GM19193 (cell line): ENCODE measurements around the gene ARHGEF7.

Experiments
- POLR2A ChIP-seq: IDR thresholded peaks from 4 replicates; pipeline ENCODE4 v1.6.1; 2011; ENCODE audit not compliant: insufficient read depth, insufficient read length; ENCODE audit errors: extremely low read depth

The ARHGEF7 gene

DNA sequence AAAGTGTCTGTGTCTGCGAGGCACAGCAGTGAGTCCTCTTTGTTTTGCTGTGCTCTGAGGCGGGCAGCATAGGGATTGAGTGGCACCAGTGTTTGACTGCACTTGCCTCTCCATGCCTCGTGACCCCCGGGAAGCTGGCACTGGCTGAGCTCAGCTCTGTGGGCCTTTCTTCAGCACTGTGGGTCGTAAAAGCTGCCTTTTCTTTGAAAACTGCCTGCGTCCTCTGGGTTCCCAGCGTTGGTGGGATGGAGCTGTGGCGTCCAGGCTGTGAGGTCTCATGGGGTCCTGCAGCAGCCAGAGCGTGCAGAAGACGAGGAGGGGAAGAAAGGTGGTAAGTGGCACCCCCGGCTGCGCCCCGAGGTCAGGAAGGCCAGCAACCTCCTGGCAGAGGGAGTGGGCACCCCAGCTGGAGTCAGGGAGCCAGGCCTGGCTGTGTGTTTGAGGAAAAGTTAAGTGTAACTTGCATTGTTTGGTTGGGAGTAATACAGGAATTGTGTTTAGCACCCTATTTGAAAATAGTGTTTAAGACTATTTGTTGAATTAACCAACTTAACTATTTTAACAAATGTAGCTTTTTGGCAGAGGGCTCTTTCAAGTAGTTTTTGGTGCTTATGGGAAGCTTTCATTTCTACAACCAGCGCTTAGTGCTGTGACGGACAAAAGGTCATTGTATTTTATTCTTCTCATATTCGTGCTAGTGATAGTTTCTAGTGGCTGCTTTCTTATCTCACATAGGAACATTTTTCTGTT is 126.1 kb downstream of the ARHGEF7 start:
- TF ChIP-seq POLR2A = no peak

DNA sequence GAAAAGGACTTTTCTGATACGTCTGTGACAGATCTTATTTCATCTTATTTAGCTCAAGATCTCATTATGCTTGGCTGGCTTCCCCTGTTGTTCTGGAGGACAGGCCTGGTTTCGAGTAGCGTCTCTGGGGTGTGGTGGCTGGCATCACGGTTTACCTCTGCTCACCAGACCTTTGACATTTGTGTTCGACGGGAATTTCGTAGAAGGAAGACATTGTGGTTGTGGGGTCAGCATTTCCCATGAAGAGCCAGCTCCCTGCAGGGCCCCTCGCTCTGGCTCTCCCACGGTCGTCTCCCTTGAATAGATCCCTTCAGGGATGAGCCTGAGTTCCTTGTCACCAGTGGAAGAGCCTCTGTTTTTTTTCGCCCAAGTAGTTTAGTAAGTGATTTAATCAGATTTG is 126.8 kb downstream of the ARHGEF7 start:
- no peak for TF ChIP-seq POLR2A

- no peak for TF ChIP-seq POLR2A
Observed at GRCh38 chr13:111242585-111242984, 127.5 kb downstream of the ARHGEF7 start.

DNA sequence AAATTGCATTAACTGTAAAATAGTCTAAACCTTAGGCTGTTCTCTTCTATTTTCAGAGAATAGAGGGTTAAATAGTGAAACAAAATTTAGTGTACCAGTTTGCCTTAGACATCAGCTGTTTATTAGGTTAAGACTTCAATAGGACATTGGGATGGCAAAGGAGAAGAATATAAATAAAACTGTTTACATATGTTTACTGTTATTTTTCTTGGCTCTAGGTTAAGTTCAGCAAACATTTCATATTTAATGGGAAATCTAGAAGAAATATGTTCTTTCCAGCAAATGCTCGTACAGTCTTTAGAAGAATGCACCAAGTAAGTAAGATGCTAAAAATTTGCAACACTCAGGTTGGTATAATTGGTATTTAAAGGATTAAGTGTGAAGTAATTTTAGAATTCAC is 128.9 kb downstream of the ARHGEF7 start:
- TF ChIP-seq POLR2A = no peak

GRCh38 chr13:111245576-111246384 is 130.7 kb downstream of the ARHGEF7 start:
- no peak for TF ChIP-seq POLR2A

DNA sequence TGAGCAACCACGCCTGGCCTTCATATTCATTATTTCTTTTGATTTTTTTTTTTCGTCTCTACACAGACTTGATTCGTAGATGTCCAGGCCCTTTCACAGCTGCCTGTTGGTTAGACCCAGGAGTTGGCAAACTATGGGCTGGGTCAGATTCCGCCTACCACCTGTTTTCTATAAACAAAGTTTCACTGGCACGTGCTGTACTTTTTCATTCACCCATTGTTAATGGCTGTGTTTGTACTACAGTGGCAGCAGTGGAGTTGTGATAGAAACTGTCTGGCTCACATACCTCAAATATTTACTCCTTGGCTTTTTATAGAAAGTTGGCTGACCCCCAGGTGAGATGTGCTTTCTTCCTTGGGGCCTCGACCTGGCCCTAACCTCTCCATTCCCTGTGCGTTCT is 132.4 kb downstream of the ARHGEF7 start:
- TF ChIP-seq POLR2A = no peak

DNA sequence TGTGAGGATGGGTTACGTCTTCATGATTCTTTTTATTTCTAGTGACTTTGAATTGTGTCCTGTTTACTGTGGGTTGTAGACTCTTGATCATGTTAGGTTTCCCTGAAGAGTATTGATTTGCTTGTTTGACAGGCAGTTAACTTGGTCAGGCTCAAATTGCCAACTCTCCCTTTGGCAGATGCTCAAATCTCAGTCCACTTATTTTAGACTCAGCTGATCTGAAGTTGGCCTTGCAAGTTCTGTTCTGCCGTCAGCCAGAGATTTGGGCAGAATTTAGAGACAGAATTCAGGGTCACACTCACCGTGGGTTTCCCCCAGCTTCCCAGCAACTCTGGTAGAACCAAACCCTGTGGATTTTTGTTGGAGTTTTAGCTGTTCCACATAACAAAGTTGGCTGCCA is 133.7 kb downstream of the ARHGEF7 start:
- TF ChIP-seq POLR2A = no peak

DNA sequence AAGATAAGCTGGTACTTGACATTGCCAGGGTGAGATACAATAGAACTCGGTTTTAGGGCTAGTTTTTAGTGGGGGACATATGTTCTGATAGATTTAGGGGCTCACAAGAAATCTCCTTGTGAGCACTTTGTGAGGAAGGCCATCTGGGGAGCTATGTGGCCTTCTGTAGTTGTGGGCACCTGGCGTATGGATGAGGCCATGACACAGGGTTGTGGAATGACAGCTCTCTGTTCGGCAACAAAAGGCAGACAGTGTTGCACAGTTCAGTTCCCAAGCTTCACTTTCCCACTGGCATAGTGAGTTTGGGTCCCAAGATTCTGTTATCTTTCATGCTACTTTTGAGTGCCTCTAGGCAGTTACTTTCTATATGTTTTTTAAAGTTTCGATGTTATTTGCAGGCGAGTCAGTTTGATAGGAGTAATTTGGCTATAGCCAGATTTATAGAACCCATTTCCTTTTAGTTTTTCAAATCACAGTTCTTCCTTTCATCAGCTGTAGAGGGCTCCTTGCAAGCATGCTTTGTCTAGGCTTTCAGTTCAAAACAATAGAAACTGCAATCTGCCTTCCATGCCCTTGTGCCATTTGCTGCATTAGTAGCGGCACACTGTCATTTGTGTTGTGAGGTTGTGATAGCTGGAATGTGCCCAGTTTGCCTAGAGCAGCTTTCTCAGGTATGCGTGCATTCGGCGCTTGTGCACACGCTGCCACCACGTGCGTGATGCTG is 134.7 kb downstream of the ARHGEF7 start:
- no peak for TF ChIP-seq POLR2A

DNA sequence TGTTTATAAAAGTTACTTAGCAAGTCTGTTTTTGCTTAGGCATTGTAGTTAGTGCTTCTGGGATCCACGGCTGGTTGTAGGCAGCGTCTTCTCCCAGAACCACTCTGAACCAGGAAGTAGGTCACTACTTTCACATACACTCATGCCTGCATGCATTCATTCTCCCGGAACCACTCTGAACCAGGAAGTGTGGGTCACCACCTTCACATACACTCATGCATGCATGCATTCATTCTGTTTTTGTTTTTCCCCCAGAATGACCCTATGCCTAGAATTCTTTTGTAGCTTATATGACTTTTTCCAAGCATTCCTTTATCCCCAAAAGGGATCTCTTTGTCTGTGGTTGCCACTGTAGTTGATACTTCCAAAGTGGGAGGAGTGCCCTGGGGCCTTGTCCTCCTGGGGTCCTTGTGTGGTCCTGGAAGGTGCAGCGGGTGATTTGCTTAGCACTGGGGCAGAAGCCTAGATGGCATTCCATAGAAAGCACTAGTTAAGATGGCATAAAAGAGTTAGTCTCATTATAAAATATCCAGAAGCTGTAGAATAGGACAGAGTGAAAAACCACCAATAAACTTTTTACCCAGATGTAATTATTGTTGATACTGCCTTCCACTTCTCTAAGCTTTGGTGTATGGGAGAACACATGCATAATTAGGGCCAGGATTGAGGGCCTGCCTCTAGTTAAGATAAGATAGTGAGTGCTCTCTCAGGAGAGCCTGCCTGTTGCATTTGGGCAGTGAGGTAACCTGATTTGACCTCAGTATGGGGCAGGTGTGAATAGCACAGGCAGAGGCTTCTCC is 136.7 kb downstream of the ARHGEF7 start:
- no peak for TF ChIP-seq POLR2A

DNA sequence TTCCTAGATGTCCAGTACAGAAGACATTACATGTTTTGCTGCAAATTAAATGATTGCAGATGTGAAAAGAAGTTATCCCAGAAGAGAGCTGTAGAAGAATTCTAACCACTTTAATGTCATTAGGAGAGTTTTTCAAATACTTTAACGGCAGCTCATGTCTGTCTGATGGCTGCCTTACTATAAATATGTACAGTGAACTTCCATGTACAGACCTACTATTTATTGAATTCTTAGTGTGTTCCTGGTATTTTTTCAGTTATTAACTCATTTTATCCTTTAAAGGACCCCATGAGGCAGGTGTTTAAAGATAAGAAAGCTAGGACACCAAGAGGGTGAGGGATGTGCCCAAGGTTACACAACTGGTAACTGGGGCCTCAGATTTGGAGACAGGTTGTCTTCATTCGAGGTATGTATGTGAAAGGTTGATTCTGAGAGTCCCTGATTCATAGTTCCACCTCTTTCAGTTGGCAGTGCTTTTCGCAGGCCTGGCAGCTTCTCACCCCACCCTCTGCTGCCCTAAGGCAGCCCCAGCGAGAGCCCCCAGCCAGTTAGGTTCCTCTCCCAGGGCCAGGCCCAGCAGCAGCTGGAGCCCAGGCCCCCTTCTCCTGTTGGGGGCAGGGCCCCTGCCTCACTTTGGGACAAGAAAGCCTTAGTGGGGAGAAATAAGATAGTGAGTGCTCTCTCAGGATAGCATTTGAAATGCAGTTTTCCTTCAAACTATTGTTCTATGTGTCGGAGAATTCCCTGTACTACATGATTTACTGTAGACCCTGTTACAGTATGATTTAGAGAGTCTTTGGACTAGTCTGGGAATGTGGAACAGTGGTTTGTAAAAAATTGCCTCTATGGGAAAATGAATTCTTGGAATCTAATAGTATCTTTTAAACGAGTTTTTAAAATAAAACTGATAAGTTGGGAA is 137.6 kb downstream of the ARHGEF7 start:
- no peak for TF ChIP-seq POLR2A

- no peak for TF ChIP-seq POLR2A
Observed at GRCh38 chr13:111253365-111253872, 138.3 kb downstream of the ARHGEF7 start.

- no peak for TF ChIP-seq POLR2A
Observed at GRCh38 chr13:111255228-111255790, 140.2 kb downstream of the ARHGEF7 start.

- no peak for TF ChIP-seq POLR2A
Observed at GRCh38 chr13:111256458-111256857, 141.3 kb downstream of the ARHGEF7 start.
